ENCODE measurements around the gene DIP2A.

Gene DIP2A

DNA sequence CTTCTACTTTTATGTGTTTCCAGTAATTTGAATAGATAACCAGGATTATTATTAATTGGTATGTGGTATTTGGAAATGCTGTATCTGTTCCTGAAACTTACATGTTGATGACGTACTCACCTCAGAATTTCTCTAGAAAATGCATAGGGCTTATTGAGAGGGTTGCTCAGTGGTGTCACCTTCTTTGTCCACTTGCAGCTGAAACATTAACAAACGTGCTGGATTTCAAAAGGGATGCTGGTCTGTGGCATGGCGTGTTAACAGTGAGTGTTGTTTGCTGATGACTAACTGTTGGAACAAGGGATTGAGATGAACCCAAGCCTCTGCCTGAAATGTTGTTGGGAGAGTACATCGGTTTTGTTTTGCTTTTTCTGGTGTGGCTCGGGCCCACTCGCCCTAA, 78.3 kb downstream of the DIP2A start:
- Mint-ChIP-seq H3K9me3 (no peaks in the 10 kb centered on the region), H3K4me1 (peaks cover 46% of the 10 kb centered on the region), H3K27ac (peak overlapping the region; percentile 43), H3K27me3 (no peaks in the 10 kb centered on the region), H3K4me3 (no peak overlapping the region), H3K36me3 (ENCODE audit: low read depth) (peaks cover 40% of the 10 kb centered on the region)
- ATAC-seq (no peak), DNase-seq (no peak)

- Mint-ChIP-seq H3K27ac (no peak overlapping the region), H3K27me3 (no peaks in the 10 kb centered on the region), H3K9me3 (no peaks in the 10 kb centered on the region), H3K4me3 (no peak overlapping the region), H3K4me1 (peaks cover 50% of the 10 kb centered on the region), H3K36me3 (ENCODE audit: low read depth) (peaks cover 39% of the 10 kb centered on the region)
- no peak for DNase-seq
- no peak for ATAC-seq
Measured at GRCh38 chr21:46538262-46538661, 79.6 kb downstream of the DIP2A start.

GRCh38 chr21:46538851-46539666, 80.4 kb downstream of the DIP2A start:
- Mint-ChIP-seq H3K27me3 (no peaks in the 10 kb centered on the region), H3K9me3 (no peaks in the 10 kb centered on the region), H3K36me3 (ENCODE audit: low read depth) (peaks cover 41% of the 10 kb centered on the region), H3K27ac (no peak overlapping the region), H3K4me3 (no peak overlapping the region), H3K4me1 (peaks cover 54% of the 10 kb centered on the region)
- ATAC-seq (no peak), DNase-seq (no peak)

GRCh38 chr21:46540087-46540710, 81.5 kb downstream of the DIP2A start:
- peak; percentile 27 for ATAC-seq
- H3K9me3 Mint-ChIP-seq = no peaks in the 10 kb centered on the region
- peaks cover 45% of the 10 kb centered on the region for H3K36me3 Mint-ChIP-seq (ENCODE audit: low read depth)
- H3K4me3 Mint-ChIP-seq = no peak overlapping the region
- no peak for DNase-seq
- H3K4me1 Mint-ChIP-seq = peaks cover 64% of the 10 kb centered on the region
- no peak overlapping the region for H3K27ac Mint-ChIP-seq
- no peaks in the 10 kb centered on the region for H3K27me3 Mint-ChIP-seq

DNA sequence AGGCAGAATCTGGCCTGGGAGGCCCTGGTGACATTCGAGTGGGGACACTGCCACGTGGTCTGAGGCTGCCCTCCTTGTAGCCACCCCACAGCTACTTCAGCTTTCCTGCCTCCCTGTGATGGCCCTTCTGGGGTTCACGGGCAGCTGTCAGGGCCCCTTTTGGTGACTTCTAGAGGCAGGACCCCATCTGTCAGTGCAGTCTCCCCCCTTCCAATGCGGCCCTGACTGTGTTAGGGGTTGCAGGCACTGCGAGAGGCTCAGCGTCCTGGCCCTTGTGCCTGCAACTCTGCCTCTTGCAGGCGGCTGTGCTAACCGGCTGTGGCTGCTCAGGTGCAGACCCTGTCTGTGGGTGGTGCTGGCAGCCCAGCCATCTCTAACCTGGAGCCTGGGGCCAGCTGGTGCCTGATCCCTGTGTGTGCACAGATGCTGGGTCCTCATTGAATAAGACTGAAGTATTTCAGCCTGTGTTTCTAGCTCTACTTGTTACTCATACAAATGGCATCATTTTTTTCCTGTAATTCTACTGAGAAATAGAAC, 84.0 kb downstream of the DIP2A start:
- Mint-ChIP-seq H3K4me1 (peaks cover 52% of the 10 kb centered on the region), H3K9me3 (no peaks in the 10 kb centered on the region), H3K27me3 (no peaks in the 10 kb centered on the region), H3K36me3 (ENCODE audit: low read depth) (peaks cover 41% of the 10 kb centered on the region), H3K27ac (no peak overlapping the region), H3K4me3 (no peak overlapping the region)
- ATAC-seq = no peak
- DNase-seq = no peak

GRCh38 chr21:46543306-46543705, 84.6 kb downstream of the DIP2A start:
- ATAC-seq = no peak
- H3K27ac Mint-ChIP-seq = no peak overlapping the region
- peaks cover 39% of the 10 kb centered on the region for H3K36me3 Mint-ChIP-seq (ENCODE audit: low read depth)
- no peaks in the 10 kb centered on the region for H3K27me3 Mint-ChIP-seq
- H3K9me3 Mint-ChIP-seq = no peaks in the 10 kb centered on the region
- peaks cover 46% of the 10 kb centered on the region for H3K4me1 Mint-ChIP-seq
- H3K4me3 Mint-ChIP-seq = no peak overlapping the region
- no peak for DNase-seq

DNA sequence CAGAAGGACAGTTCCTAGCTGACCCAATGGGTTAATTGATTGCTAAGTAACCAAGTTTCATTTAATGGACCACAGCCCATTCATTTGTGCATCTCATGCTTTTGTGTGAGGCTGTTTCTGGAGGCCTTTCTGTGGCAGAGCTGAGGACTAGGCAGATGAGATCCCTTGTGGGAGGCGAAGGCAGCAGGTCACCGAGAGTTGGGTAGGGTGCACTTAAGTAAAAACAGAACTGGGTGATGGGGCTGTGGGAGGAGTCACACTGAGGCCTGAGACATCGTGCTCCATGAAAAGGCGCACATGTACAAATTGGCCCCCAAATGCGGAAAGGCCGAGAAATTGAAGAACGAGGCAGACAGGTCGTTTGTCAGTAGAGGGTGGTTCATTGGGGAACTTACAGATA, 85.3 kb downstream of the DIP2A start:
- peaks cover 50% of the 10 kb centered on the region for H3K4me1 Mint-ChIP-seq
- H3K9me3 Mint-ChIP-seq = no peaks in the 10 kb centered on the region
- H3K4me3 Mint-ChIP-seq = no peak overlapping the region
- no peak overlapping the region for H3K27ac Mint-ChIP-seq
- peaks cover 40% of the 10 kb centered on the region for H3K36me3 Mint-ChIP-seq (ENCODE audit: low read depth)
- no peak for DNase-seq
- no peaks in the 10 kb centered on the region for H3K27me3 Mint-ChIP-seq
- ATAC-seq = no peak

GRCh38 chr21:46544824-46545223, 86.1 kb downstream of the DIP2A start:
- Mint-ChIP-seq H3K4me1 (peaks cover 50% of the 10 kb centered on the region), H3K27ac (peak overlapping the region; percentile 17), H3K27me3 (no peaks in the 10 kb centered on the region), H3K9me3 (no peaks in the 10 kb centered on the region), H3K36me3 (ENCODE audit: low read depth) (peaks cover 32% of the 10 kb centered on the region), H3K4me3 (no peak overlapping the region)
- ATAC-seq (no peak), DNase-seq (no peak)

- no peak for DNase-seq
- Mint-ChIP-seq H3K36me3 (ENCODE audit: low read depth) (peaks cover 31% of the 10 kb centered on the region), H3K27ac (no peak overlapping the region)
Measured at GRCh38 chr21:46545363-46545762, 86.7 kb downstream of the DIP2A start.

GRCh38 chr21:46545911-46546310, 87.2 kb downstream of the DIP2A start:
- H3K27me3 Mint-ChIP-seq = no peaks in the 10 kb centered on the region
- H3K9me3 Mint-ChIP-seq = no peaks in the 10 kb centered on the region
- ATAC-seq = no peak
- H3K27ac Mint-ChIP-seq = no peak overlapping the region
- H3K36me3 Mint-ChIP-seq (ENCODE audit: low read depth) = peaks cover 31% of the 10 kb centered on the region
- DNase-seq = no peak
- H3K4me3 Mint-ChIP-seq = no peak overlapping the region
- peaks cover 48% of the 10 kb centered on the region for H3K4me1 Mint-ChIP-seq

More at GRCh38 chr21:46545363-46545762, 86.7 kb downstream of the DIP2A start:
- ATAC-seq = no peak
- Mint-ChIP-seq H3K4me1 (peaks cover 48% of the 10 kb centered on the region), H3K27me3 (no peaks in the 10 kb centered on the region), H3K4me3 (no peak overlapping the region), H3K9me3 (no peaks in the 10 kb centered on the region)

DNA sequence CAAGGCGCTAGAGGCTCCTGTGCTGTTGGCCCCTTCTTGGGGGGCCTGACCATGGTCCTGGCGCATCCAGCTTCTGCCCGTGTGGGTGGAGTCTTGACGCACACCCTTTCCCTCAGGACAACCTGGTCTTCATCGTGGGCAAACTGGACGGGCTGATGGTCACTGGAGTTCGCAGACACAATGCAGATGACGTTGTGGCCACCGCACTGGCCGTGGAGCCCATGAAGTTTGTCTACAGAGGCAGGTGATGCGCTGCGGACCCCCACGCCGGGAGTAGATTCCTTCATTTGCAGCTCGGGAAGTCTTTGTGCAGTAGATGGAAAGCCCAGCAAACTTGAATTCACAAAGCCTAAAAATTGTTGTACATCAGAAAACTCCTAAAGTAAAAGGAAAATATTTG, 88.1 kb downstream of the DIP2A start:
- DNase-seq (no peak), ATAC-seq (no peak)
- no peak overlapping the region for H3K4me3 Mint-ChIP-seq
- peaks cover 28% of the 10 kb centered on the region for H3K36me3 Mint-ChIP-seq (ENCODE audit: low read depth)
- H3K9me3 Mint-ChIP-seq = no peaks in the 10 kb centered on the region
- H3K27ac Mint-ChIP-seq = no peak overlapping the region
- peaks cover 48% of the 10 kb centered on the region for H3K4me1 Mint-ChIP-seq
- H3K27me3 Mint-ChIP-seq = no peaks in the 10 kb centered on the region

DNA sequence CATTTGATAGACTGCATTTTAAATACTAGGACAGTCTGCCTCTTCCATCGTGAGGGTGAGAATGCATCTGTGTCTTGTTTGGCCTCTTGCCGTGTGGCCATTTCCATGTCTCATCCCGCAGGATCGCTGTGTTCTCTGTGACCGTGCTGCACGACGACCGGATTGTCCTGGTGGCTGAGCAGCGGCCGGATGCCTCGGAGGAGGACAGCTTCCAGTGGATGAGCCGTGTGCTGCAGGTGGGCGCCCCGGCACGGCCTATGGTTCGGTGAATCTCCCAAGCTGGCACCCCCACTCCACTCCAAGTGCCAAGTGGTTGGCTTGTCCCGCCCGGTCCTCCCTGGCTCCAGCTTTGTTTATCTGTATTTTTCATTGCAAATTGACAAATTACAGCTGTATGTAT, 91.0 kb downstream of the DIP2A start:
- Mint-ChIP-seq H3K4me1 (peaks cover 49% of the 10 kb centered on the region), H3K9me3 (no peaks in the 10 kb centered on the region), H3K36me3 (ENCODE audit: low read depth) (peaks cover 20% of the 10 kb centered on the region), H3K27ac (no peak overlapping the region), H3K4me3 (no peak overlapping the region), H3K27me3 (no peaks in the 10 kb centered on the region)
- ATAC-seq (no peak), DNase-seq (no peak)

DNA sequence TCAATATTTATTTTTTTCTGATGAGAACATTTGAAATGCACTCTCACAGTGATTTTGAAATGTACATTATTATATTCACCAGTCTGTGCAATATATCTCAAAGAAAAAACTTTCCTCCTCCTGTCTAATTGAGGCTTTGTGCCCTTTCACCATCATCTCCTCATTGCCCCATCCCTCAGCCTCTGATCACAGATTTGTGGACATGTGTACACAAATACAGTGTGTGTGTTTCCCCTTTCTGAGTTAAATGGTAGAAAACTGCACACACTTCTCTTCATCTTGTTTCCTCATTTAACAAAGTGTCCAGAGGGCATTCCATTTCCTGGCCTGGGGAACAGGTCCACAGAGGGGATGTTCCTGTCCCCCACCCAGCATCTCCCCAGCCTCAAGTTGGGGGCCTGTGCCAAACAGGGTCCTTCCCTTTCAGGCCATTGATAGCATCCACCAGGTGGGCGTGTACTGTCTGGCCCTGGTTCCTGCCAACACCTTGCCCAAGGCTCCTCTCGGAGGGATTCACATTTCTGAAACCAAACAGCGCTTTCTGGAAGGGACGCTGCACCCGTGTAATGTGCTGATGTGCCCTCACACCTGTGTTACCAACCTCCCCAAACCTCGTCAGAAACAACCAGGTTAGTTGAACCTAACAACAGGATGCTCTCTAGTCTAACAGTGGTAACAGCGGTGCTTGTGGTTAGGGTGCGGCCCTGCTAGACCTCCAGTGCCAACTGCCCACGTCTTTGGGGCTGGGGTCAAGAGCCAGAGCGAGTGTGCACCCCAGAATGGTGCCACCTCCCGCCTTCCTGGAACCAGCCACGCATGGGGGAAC, 91.6 kb downstream of the DIP2A start:
- Mint-ChIP-seq H3K27ac (peak overlapping the region; percentile 28), H3K36me3 (ENCODE audit: low read depth) (peaks cover 16% of the 10 kb centered on the region), H3K4me1 (peaks cover 45% of the 10 kb centered on the region), H3K4me3 (no peak overlapping the region), H3K27me3 (no peaks in the 10 kb centered on the region), H3K9me3 (no peaks in the 10 kb centered on the region)
- DNase-seq (peak; percentile 25), ATAC-seq (no peak)

DNA sequence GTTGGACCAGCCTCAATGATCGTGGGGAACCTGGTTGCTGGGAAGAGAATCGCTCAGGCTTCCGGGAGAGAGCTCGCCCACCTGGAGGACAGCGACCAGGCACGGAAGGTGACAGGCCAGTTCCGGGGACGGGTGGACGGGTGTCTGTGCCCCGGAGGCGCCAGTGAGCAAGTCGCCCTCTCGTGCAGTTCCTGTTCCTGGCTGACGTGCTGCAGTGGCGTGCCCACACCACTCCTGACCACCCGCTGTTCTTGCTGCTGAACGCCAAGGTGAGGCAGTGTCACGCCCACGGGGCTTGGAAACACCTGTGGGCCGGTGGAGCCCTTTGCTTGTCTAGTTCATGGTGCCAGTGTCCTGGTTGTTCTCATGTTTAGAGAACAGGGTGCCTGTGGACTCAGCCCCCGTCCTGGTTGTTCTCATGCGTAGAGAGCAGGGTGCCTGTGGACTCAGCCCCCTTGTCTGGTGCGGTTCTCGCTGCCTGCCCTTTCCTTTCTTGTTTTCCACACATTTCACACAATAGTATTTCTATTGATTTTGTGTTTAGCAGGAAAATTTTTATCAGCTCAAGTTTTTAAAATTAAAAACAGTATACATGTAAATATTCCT, 93.0 kb downstream of the DIP2A start:
- peaks cover 16% of the 10 kb centered on the region for H3K36me3 Mint-ChIP-seq (ENCODE audit: low read depth)
- peak overlapping the region; percentile 74 for H3K27ac Mint-ChIP-seq
- no peaks in the 10 kb centered on the region for H3K27me3 Mint-ChIP-seq
- H3K4me3 Mint-ChIP-seq = peak overlapping the region; percentile 68
- H3K4me1 Mint-ChIP-seq = peaks cover 51% of the 10 kb centered on the region
- ATAC-seq = peak; percentile 71
- peak; percentile 58 for DNase-seq
- H3K9me3 Mint-ChIP-seq = no peaks in the 10 kb centered on the region
